Cerebellar cortex (tissue), 1 donor: ENCODE results near the gene TESPA1.
"Not testable (repeated sequence)": the region's sequence is repeated elsewhere in the genome, so short reads cannot be mapped to it uniquely, and the experiment has no call there.

ENCODE experiments used
- DNase-seq: peaks from one replicate; pipeline ENCODE4 v3.0.0-alpha.2; 2015; ENCODE audit warnings: low spot score

TESPA1 gene

GRCh38 chr12:54948171-54948570 is 36.4 kb downstream of the TESPA1 start:
- DNase-seq, result no peak

DNA sequence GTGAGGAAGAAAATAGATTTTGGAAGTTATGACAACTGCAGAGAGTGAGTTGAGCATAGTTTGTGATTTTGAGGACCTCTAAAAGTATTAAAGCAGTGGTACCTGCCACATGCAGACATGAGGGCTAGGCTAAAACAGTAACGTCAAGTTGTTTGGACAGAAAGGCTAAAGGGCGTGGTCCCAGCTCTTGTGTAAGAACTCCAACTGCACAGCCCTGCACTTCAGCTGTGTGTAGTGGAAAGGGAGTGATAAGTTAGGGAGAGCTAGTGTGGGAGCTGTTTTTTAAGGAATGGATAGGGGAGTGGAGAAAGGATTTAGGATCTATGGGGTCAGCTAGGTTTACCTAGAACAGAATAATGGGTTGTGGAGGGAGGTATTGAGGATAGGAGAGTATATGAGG is 39.5 kb downstream of the TESPA1 start:
- no peak for DNase-seq

DNA sequence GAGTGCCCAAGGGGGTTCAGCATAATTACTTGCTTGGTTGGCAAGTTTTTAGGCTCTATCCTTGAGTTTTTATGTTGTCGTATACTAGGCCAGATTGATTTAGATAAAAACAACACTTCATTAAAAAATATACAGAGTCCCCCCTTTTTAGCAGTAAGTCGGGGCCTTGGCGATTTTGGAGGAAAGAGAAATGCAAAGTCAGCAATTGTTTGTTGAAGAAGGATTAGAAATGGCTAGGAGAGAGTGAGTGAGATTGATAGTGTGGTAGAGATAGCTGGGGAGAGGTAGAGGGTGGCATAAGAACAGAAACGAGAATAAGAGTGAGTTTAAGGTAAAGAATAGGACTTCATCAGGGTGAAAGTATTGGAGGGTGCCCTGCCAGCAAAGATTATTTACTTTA is 41.3 kb downstream of the TESPA1 start:
- DNase-seq, result not testable (repeated sequence)

DNA sequence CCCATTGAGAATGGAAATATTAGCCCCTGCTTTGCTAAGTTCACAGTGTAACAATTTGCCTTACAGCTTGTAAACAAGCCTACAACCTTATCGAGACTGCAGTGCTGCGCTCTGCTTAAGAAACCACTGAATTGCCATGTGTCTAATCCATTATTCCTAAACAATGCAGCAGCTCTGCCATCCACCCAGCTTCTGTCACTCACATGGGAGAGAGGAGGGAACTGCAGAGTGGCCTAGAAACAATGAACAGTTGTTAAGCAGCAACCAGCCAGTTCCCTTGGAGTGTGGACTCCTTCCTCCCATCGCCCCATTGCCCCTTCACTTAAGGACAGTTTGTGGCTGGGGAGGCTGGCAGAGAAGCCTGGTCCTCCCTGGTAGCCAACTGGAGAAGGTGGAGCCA is 42.9 kb downstream of the TESPA1 start:
- no peak for DNase-seq

- DNase-seq, result no peak
Observed at GRCh38 chr12:54940727-54941315, 43.7 kb downstream of the TESPA1 start.

DNA sequence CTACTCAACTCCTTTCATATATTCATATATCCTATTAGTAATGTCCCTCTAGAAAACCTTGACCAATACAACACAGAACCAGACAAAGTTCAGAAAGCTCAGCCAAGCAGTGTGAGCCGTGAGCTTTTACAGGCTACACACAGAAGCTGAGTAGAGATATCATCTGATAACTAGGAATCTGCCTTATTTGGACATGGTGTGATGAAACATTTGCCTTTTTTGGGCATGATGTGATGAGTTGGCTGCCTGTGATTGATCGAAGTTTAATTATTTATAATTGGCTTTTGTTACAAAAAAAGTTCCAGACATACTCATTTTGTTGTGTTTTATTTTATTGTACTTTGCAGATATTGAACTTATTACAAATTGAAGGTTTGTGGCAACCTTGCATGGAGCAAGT is 46.6 kb downstream of the TESPA1 start:
- DNase-seq, result no peak

DNA sequence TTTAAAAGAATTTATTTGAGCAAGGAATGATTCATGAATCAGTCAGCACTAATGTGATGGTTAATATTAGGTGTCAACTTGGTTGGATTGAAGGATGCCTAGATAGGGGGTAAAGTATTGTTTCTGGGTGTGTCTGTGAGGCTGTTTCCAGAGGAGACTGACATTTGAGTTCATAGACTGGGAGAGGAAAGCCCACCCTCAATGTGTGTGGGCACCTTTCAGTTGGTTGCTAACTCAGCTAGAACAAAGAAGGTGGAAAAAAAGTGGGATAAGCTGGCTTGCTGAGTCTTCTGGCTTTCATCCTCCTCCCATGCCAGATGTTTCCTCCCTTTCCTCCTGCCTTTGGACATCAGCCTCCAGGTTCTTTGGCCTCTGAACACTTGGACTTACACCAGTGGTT is 47.2 kb downstream of the TESPA1 start:
- no peak for DNase-seq

GRCh38 chr12:54936736-54937135 is 47.8 kb downstream of the TESPA1 start:
- no peak for DNase-seq

GRCh38 chr12:54935235-54935951 is 49.2 kb downstream of the TESPA1 start:
- no peak for DNase-seq

GRCh38 chr12:54934419-54934818 is 50.1 kb downstream of the TESPA1 start:
- DNase-seq, result no peak

DNA sequence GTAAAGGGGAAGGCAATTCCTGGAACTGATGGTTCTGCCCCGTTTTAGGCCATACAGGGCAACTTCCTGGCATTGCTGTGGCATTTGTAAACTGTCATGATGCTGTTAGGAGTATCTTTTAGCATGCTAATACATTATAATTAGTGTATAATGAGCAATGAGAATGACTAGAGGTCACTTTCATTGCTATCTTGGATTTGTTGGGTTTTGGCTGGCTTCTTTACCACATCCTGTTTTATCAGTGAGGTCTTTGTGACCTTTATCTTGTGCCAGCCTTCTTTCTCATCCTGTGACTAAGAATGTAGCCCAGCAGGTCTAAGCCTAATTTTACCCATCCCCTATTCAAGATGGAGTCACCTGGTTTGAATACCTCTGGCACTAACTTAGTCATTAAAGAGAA is 51.2 kb downstream of the TESPA1 start:
- no peak for DNase-seq

- DNase-seq, result no peak
Observed at GRCh38 chr12:54932691-54933090, 51.9 kb downstream of the TESPA1 start.

- DNase-seq, result no peak
Observed at GRCh38 chr12:54932038-54932437, 52.5 kb downstream of the TESPA1 start.

- no peak for DNase-seq
Observed at GRCh38 chr12:54929998-54930397, 54.6 kb downstream of the TESPA1 start.

DNA sequence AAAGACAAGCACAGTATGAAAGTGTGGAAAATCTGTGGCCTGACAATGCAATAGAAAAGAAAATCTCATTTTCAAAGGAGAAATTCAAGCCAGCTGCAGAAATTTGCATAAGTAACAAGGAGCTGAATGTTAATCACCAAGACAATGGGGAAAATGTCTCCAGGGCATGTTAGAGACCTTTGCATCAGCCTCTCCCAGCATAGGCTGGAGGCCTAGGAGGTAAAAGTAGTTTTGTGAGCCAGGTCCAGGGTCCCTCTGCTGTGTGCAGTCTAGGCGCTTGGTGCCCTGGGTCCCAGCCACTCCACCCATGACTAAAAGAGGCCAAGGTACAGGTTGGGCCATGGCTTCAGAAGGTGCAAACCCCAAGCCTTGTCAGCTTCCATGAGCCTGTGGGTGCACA is 58.3 kb downstream of the TESPA1 start:
- no peak for DNase-seq

- no peak for DNase-seq
Observed at GRCh38 chr12:54924972-54925707, 59.4 kb downstream of the TESPA1 start.

DNA sequence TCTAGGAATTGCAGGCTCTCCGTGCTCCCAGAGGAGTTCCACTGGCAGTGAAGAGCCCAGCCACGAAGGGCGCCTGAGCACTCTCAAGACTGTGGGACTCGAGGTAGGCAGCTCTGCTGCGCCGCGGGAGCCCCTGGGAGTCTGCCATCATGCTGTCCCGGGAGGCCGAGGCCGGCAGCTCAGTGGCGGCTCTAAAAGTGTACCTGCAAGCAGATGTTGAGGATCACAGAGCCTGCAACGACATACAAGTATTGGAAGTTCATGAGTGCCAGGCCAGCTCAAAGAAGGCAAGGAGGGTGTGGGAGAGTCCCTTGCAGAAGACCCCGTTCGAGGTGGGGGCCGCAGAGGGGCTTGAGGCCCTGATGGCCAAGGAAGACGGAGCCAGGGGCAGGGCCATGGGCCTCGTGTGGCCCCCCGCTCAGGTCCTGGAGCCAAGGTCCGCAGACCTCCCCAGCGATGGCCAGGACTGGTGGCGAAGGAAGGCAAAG is 67.5 kb downstream of the TESPA1 start:
- DNase-seq, result no peak
